Right atrium auricular region (tissue), 2 donors: Measurements from ENCODE around the gene WIPF3. TPM values are rescaled to one million over a fixed set of nuclear protein-coding genes. Genes with fewer than 3 reads are reported as not detected.
"Not testable (repeated sequence)": the region's sequence is repeated elsewhere in the genome, so short reads cannot be mapped to it uniquely, and the experiment has no call there.

ENCODE experiments used
- DNase-seq: peaks from one replicate; pipeline ENCODE4 v3.0.0-alpha.2; 2019; ENCODE audit warnings: low spot score
- H3K27ac ChIP-seq, 2 donors: fragments of 200-600 bp; sonication (generic); 1 replicate in 1 of 2; 2 replicates in 1 of 2; pipeline ENCODE4 v1.5.1; 2016 to 2019
- H3K27me3 ChIP-seq, 2 donors: fragments of 200-600 bp; sonication (generic); one replicate each; pipeline versions ENCODE4 v1.5.1 to v1.6.0; 2017 to 2019
- H3K36me3 ChIP-seq: fragments of 200-600 bp; sonication (generic); one replicate; pipeline ENCODE4 v1.5.1; 2016
- H3K4me1 ChIP-seq, 2 donors: fragments of 200-600 bp; sonication (generic); one replicate each; pipeline versions ENCODE4 v1.5.1 to v1.6.0; 2017 to 2019
- H3K4me3 ChIP-seq, 2 donors: fragments of 200-600 bp; sonication (generic); 1 replicate in 1 of 2; 2 replicates in 1 of 2; pipeline ENCODE4 v1.5.1; 2017 to 2019; ENCODE audit warnings: mild to moderate bottlenecking in 1 of 2, moderate library complexity in 1 of 2
- H3K9me3 ChIP-seq, 2 donors: fragments of 200-600 bp; sonication (generic); one replicate each; pipeline ENCODE4 v1.5.1; 2019
- total RNA-seq, 2 donors: library from RNA; depleted of rRNA; stranded (reverse); fragments of >200 nt; gene quantifications; one replicate each; pipeline ENCODE4 v1.1.0, GENCODE V29; 2016
- TF ChIP-seq, protein P1 (sequence below), 2 donors: fragments of 200-600 bp; sonication (generic); IDR thresholded peaks; one replicate each; pipeline ENCODE4 v1.5.1; 2019; ENCODE audit warnings: antibody characterized with exemption in 2 of 2

Gene WIPF3
- total RNA-seq, 2 donors from 2014 or later = 1.3 to 2.9 TPM

- Histone ChIP-seq H3K4me1 (no peaks in the 10 kb centered on the region), H3K4me3 (no peak overlapping the region), H3K27ac (no peak overlapping the region), H3K27me3 (no peaks in the 10 kb centered on the region), H3K36me3 (peaks cover 7% of the 10 kb centered on the region), H3K9me3 (no peaks in the 10 kb centered on the region)
- peak; percentile 16 for DNase-seq
- TF ChIP-seq, protein P1, sequence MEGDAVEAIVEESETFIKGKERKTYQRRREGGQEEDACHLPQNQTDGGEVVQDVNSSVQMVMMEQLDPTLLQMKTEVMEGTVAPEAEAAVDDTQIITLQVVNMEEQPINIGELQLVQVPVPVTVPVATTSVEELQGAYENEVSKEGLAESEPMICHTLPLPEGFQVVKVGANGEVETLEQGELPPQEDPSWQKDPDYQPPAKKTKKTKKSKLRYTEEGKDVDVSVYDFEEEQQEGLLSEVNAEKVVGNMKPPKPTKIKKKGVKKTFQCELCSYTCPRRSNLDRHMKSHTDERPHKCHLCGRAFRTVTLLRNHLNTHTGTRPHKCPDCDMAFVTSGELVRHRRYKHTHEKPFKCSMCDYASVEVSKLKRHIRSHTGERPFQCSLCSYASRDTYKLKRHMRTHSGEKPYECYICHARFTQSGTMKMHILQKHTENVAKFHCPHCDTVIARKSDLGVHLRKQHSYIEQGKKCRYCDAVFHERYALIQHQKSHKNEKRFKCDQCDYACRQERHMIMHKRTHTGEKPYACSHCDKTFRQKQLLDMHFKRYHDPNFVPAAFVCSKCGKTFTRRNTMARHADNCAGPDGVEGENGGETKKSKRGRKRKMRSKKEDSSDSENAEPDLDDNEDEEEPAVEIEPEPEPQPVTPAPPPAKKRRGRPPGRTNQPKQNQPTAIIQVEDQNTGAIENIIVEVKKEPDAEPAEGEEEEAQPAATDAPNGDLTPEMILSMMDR (IDR thresholded peaks at IDR 0.05) = no peak
Measured at GRCh38 chr7:29957521-29958310, 151.4 kb downstream of the WIPF3 start.

GRCh38 chr7:29958667-29959358 is 152.5 kb downstream of the WIPF3 start:
- Histone ChIP-seq H3K4me3 (no peak overlapping the region), H3K9me3 (no peaks in the 10 kb centered on the region), H3K4me1 (no peaks in the 10 kb centered on the region), H3K36me3 (peaks cover 7% of the 10 kb centered on the region), H3K27ac (no peak overlapping the region), H3K27me3 (no peaks in the 10 kb centered on the region)
- DNase-seq = no peak
- TF ChIP-seq, protein P1 (IDR thresholded peaks at IDR 0.05) = no peak

DNA sequence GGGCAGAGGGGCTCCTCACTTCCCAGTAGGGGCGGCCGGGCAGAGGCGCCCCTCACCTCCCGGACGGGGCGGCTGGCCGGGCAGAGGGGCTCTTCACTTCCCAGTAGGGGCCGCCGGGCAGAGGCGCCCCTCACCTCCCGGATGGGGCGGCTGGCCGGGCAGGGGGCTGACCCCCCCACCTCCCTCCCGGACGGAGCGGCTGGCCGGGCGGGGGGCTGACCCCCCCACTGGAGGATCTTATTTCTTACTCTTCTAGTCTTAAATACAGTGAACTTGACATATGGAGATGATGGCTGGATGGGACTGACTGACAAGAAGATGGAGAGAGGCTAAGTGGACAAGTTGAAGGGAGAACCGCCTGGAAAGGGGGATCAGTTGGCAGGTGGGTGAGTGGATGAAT is 155.3 kb downstream of the WIPF3 start:
- H3K36me3 ChIP-seq, H3K4me1 ChIP-seq, H3K9me3 ChIP-seq, H3K4me3 ChIP-seq, H3K27ac ChIP-seq, H3K27me3 ChIP-seq, DNase-seq: not testable (repeated sequence)

DNA sequence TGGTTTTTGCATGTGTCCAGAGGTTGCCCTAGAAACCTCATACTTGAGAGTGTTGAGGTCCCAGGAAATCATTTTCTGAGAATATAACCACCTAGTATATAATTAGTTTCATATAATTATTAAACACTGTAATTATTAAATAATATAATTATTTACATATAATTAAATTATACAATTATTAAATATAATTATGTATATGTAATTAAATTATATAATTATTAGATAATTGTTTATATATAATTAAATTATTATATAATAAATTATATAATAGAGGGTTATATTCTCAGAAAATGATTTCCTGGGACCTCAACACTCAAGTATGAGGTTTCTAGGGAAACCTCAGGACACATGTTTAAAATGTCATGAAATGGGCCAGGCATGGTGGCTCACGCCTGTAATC is 155.7 kb downstream of the WIPF3 start:
- DNase-seq = no peak
- Histone ChIP-seq H3K27ac (no peak overlapping the region), H3K4me3 (no peak overlapping the region), H3K4me1 (no peaks in the 10 kb centered on the region), H3K27me3 (no peaks in the 10 kb centered on the region), H3K9me3 (no peaks in the 10 kb centered on the region), H3K36me3 (no peaks in the 10 kb centered on the region)
- TF ChIP-seq, protein P1 (IDR thresholded peaks at IDR 0.05) = no peak

- no peak overlapping the region for H3K27ac ChIP-seq
- no peak overlapping the region for H3K4me3 ChIP-seq
- no peak for DNase-seq
- H3K4me1 ChIP-seq = no peaks in the 10 kb centered on the region
- no peaks in the 10 kb centered on the region for H3K36me3 ChIP-seq
- no peaks in the 10 kb centered on the region for H3K9me3 ChIP-seq
- no peaks in the 10 kb centered on the region for H3K27me3 ChIP-seq
- TF ChIP-seq, protein P1 (IDR thresholded peaks at IDR 0.05) = no peak
Measured at GRCh38 chr7:29965030-29965429, 158.7 kb downstream of the WIPF3 start.

Other genes starting within 250 kb of the WIPF3 start
- 10 to 100 TPM in 1 of 2 donors, 1 to 10 TPM in 1; 4.2 to 26.3 TPM for gene PRR15, start 242.7 kb upstream of the WIPF3 start, total RNA-seq
- 10 to 100 TPM; 20.2 to 33.3 TPM for gene SCRN1, start 183.3 kb downstream of the WIPF3 start, total RNA-seq
- gene FKBP14, start 220.2 kb downstream of the WIPF3 start, total RNA-seq = 1 to 10 TPM; 6.1 to 8.5 TPM
- 1 to 10 TPM; 2.0 to 3.3 TPM for gene PLEKHA8, start 221.9 kb downstream of the WIPF3 start, total RNA-seq